Hepatocyte (in vitro differentiated cells): ENCODE results near the gene DAAM1.

Source experiments
- EZH2 ChIP-seq: fragments of 200-600 bp; sonication (generic); IDR thresholded peaks from 2 replicates; pipeline ENCODE4 v1.6.1; 2016; ENCODE audit warnings: antibody characterized with exemption, mild to moderate bottlenecking, borderline replicate concordance
- EZH2phosphoT487 ChIP-seq: fragments of 200-600 bp; sonication (generic); IDR thresholded peaks from one replicate; pipeline ENCODE4 v1.6.1; 2018; ENCODE audit warnings: antibody characterized with exemption, mild to moderate bottlenecking, low read depth, moderate library complexity; ENCODE audit not compliant: unreplicated experiment, severe bottlenecking
- TF ChIP-seq, protein P1 (sequence below): fragments of 200-600 bp; sonication (generic); IDR thresholded peaks from 2 replicates; pipeline ENCODE4 v1.5.1; 2016; ENCODE audit warnings: antibody characterized with exemption, mild to moderate bottlenecking; ENCODE audit not compliant: poor library complexity

DNA sequence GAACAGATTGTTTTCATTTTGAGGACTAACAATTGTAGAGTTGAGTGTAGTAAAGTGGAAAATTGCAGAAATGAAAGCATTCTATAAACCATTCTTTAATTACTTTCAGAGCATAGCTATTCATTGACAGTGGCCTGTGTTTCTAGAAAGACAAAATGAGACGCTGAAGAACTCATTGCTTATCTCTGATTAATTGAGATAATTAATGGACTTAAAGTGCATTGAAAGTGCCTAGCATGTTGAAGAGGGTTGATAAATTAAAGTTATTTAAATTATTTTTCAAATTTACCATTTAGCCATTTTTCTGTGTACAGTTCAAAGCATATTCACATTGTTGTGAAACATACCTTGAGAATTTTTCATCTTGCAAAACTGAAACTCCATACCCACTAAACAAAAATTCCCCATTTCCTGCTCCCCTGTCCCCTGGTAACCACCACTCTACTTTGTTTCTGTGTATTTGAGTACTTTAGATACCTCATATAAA, 57.4 kb downstream of the DAAM1 start:
- TF ChIP-seq EZH2 = no peak
- TF ChIP-seq, protein P1, sequence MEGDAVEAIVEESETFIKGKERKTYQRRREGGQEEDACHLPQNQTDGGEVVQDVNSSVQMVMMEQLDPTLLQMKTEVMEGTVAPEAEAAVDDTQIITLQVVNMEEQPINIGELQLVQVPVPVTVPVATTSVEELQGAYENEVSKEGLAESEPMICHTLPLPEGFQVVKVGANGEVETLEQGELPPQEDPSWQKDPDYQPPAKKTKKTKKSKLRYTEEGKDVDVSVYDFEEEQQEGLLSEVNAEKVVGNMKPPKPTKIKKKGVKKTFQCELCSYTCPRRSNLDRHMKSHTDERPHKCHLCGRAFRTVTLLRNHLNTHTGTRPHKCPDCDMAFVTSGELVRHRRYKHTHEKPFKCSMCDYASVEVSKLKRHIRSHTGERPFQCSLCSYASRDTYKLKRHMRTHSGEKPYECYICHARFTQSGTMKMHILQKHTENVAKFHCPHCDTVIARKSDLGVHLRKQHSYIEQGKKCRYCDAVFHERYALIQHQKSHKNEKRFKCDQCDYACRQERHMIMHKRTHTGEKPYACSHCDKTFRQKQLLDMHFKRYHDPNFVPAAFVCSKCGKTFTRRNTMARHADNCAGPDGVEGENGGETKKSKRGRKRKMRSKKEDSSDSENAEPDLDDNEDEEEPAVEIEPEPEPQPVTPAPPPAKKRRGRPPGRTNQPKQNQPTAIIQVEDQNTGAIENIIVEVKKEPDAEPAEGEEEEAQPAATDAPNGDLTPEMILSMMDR = no peak
- no peak for TF ChIP-seq EZH2phosphoT487
